Measurements from ENCODE around the gene XIRP2. TPM values are rescaled to one million over a fixed set of nuclear protein-coding genes. Genes with fewer than 3 reads are reported as not detected.

The XIRP2 gene
- total and polyA plus RNA-seq, 2 of the 8 experiments (the other 6 are each of a cell fraction or from before 2014, with no cell fraction given), result 0.11 TPM; not detected in 1

GRCh38 chr2:167289651-167290410, 401.6 kb downstream of the XIRP2 start:
- no peaks in the 10 kb centered on the region for H3K36me3 ChIP-seq (ENCODE audit: control insufficient read depth in 2 of 4, insufficient read depth in 4 of 4, low read length in 3 of 4)
- H2BK120ac ChIP-seq (replicated peaks; ENCODE audit: low read depth, low read length), result no peak overlapping the region
- H3K27ac ChIP-seq (ENCODE audit: low read depth, low read length), result no peak overlapping the region
- no peak overlapping the region for H2BK12ac ChIP-seq (ENCODE audit: low read depth, low read length)
- H3K79me1 ChIP-seq (ENCODE audit: low read depth, low read length), result no peaks in the 10 kb centered on the region
- 100% methylated on average over 1 of the region's 1 CpG; no CpG with 5 or more reads in 1 of the 2 experiments for WGBS, 2 experiments (ENCODE audit: extremely low coverage in 1 of 2, insufficient coverage in 1 of 2, insufficient read length in 1 of 2, insufficient replicate concordance in 2 of 2, low coverage in 1 of 2, low lambda C conversion rate in 2 of 2, missing lambda C conversion rate in 1 of 2)
- H3K9ac ChIP-seq (replicated peaks in 1 of 4; ENCODE audit: extremely low read depth in 1 of 4, low read depth in 3 of 4, low read length in 3 of 4), result no peak overlapping the region
- peaks cover 6 to 8% of the 10 kb centered on the region in 2 experiments for H4K20me1 ChIP-seq (replicated peaks in 1 of 2; ENCODE audit: control insufficient read depth in 1 of 2, insufficient read depth in 2 of 2, low read length in 2 of 2)
- no peak overlapping the region for H4K8ac ChIP-seq (ENCODE audit: extremely low read depth, insufficient read depth, low read length)
- TF ChIP-seq ZNF274 (IDR thresholded peaks at IDR 0.05; ENCODE audit: borderline replicate concordance, extremely low read depth, low read length) (no peak), TAF7 (optimal IDR thresholded peaks at IDR 0.05; ENCODE audit: borderline replicate concordance, low read depth, low read length) (peak; percentile 25)
- peaks cover 7 to 16% of the 10 kb centered on the region in 2 experiments; a peak in 3 of 4 replicates for H3K79me2 ChIP-seq (ENCODE audit: control insufficient read depth in 1 of 2, insufficient read depth in 2 of 2, low read length in 2 of 2)
- no peak overlapping the region for H3K4me2 ChIP-seq (ENCODE audit: insufficient read depth in 1 of 2, low read depth in 2 of 2, low read length in 2 of 2)
- H3K18ac ChIP-seq (ENCODE audit: extremely low read depth, low read length), result no peak overlapping the region
- H2AFZ ChIP-seq (ENCODE audit: low read length), result no peak overlapping the region
- H3K4ac ChIP-seq (replicated peaks; ENCODE audit: insufficient read length, low read depth, low read length), result no peak overlapping the region
- H3K9me3 ChIP-seq (ENCODE audit: insufficient read depth in 2 of 2, low read depth in 1 of 2, low read length in 1 of 2), result no peaks in the 10 kb centered on the region
- H2AK5ac ChIP-seq (ENCODE audit: low read depth, low read length), result no peak overlapping the region
- H3K56ac ChIP-seq (replicated peaks; ENCODE audit: insufficient read length, low read depth, low read length), result no peak overlapping the region
- no peak overlapping the region for H4K91ac ChIP-seq (replicated peaks; ENCODE audit: insufficient read length, low read length)
- DNase-seq (ENCODE audit: low read depth in 1 of 2, low spot score in 2 of 2), result no peak
- H4K5ac ChIP-seq (ENCODE audit: insufficient read length, low read depth, low read length), result no peak overlapping the region
- peaks cover 0 to 3% (median 2%) of the 10 kb centered on the region in 4 experiments; a peak in 5 of 7 replicates for H3K4me1 ChIP-seq (replicated peaks in 1 of 4; ENCODE audit: control insufficient read depth in 3 of 4, insufficient read depth in 4 of 4, low read length in 3 of 4)
- H3K4me3 ChIP-seq (ENCODE audit: extremely low read depth in 1 of 4, insufficient read depth in 2 of 4, low read depth in 3 of 4, low read length in 4 of 4), result no peak overlapping the region
- no peaks in the 10 kb centered on the region for H3K27me3 ChIP-seq (replicated peaks in 1 of 4; ENCODE audit: control insufficient read depth in 3 of 4, extremely low read depth in 1 of 4, insufficient read depth in 3 of 4, low read length in 3 of 4)
- CTCF ChIA-PET (ENCODE audit: partially characterized antibody), result interaction anchor here (1.0 kb wide), 1 partner anchor 10 kb away, joined by 4 read pairs; no protein-coding TSS in a partner anchor
- FAIRE-seq, result no peak
- no peak overlapping the region for H2BK20ac ChIP-seq (ENCODE audit: low read length)
- no peak overlapping the region for H2BK15ac ChIP-seq (ENCODE audit: low read length)
- POLR2A ChIA-PET (ENCODE audit: partially characterized antibody), result no interaction called here
- no peak overlapping the region for H3K14ac ChIP-seq (ENCODE audit: insufficient read length)
- H3K23me2 ChIP-seq (ENCODE audit: low read depth, low read length), result peaks cover 16% of the 10 kb centered on the region
- no peak overlapping the region for H3K23ac ChIP-seq (ENCODE audit: insufficient read length)
- no peak overlapping the region for H2BK5ac ChIP-seq (ENCODE audit: low read depth, low read length)

Measured in H1 (cell line).